OCI-LY1 (cell line): ENCODE results near the gene PRSS8.

Experiments used
- CTCF ChIP-seq: fragments of 200-600 bp; sonication (generic), shearing (Covaris generic); IDR thresholded peaks from 2 replicates; pipeline ENCODE4 v1.5.1; 2017; ENCODE audit warnings: mild to moderate bottlenecking, antibody characterized with exemption, low read length, moderate library complexity, mixed read lengths
- EZH2 ChIP-seq: fragments of 200-600 bp; sonication (generic), shearing (Covaris generic); IDR thresholded peaks from 2 replicates; pipeline ENCODE4 v1.8.0; 2017; ENCODE audit warnings: borderline replicate concordance, mixed run types, mild to moderate bottlenecking, antibody characterized with exemption, low read length, moderate library complexity, mixed read lengths

- no peak for TF ChIP-seq CTCF
- no peak for TF ChIP-seq EZH2
Measured at GRCh38 chr16:31108794-31109558, 26.6 kb downstream of the PRSS8 start.
